HepG2 (cell line): ENCODE data around the gene RGS19. TPM values are rescaled to one million over a fixed set of nuclear protein-coding genes. Genes with fewer than 3 reads are reported as not detected.
A peak's percentile ranks its signal among the peaks of the same experiment; 100 is the strongest.

Experiments used
- CENPT ChIP-seq: sonication (generic); formaldehyde crosslinking; IDR thresholded peaks from 2 replicates; pipeline ENCODE4 v1.8.0; 2022; ENCODE audit warnings: low read depth, mild to moderate bottlenecking, moderate library complexity, missing genetic modification reagents
- MNT ChIP-seq: fragments of 450-650 bp; IDR thresholded peaks from 2 replicates; pipeline ENCODE4 v1.6.1; 2016
- NR2F1 ChIP-seq, 2 experiments: fragments of 450-650 bp in 1 of 2; formaldehyde crosslinking in 1 of 2; IDR thresholded peaks; 2 replicates each; pipeline versions ENCODE4 v1.5.0 to v1.6.1; 2016 to 2020; ENCODE audit warnings: mild to moderate bottlenecking in 1 of 2, missing compliant biosample characterization in 1 of 2, missing genetic modification reagents in 1 of 2, moderate library complexity in 1 of 2
- PATZ1 ChIP-seq: sonication (generic); formaldehyde crosslinking; IDR thresholded peaks from 2 replicates; pipeline ENCODE4 v1.4.0; 2020; ENCODE audit warnings: missing genetic modification reagents
- PPARG ChIP-seq: conservative IDR thresholded peaks from 2 replicates; pipeline ENCODE4 v1.6.1; 2016; ENCODE audit warnings: missing biosample characterization, missing genetic modification reagents
- RXRB ChIP-seq: IDR thresholded peaks from 2 replicates; pipeline ENCODE4 v1.6.1; 2016; ENCODE audit warnings: borderline replicate concordance, missing genetic modification reagents, missing compliant biosample characterization
- TARDBP ChIP-seq: sonication (generic); formaldehyde crosslinking; IDR thresholded peaks from 2 replicates; pipeline ENCODE4 v1.8.0; 2022; ENCODE audit warnings: mild to moderate bottlenecking, missing genetic modification reagents
- ZNF12 ChIP-seq: sonication (generic); formaldehyde crosslinking; IDR thresholded peaks from 2 replicates; pipeline ENCODE4 v1.5.0; 2020; ENCODE audit warnings: missing genetic modification reagents
- ZNF282 ChIP-seq: fragments of 450-650 bp; IDR thresholded peaks from 2 replicates; pipeline ENCODE4 v1.6.1; 2018; ENCODE audit not compliant: partially characterized antibody
- ZNF510 ChIP-seq: sonication (generic); formaldehyde crosslinking; IDR thresholded peaks from 2 replicates; pipeline ENCODE4 v1.4.0; 2020; ENCODE audit warnings: low read depth, mild to moderate bottlenecking, missing genetic modification reagents
- ZNF572 ChIP-seq: sonication (generic); formaldehyde crosslinking; IDR thresholded peaks from 2 replicates; pipeline ENCODE4 v1.5.1; 2020; ENCODE audit warnings: mild to moderate bottlenecking, missing genetic modification reagents
- polyA plus RNA-seq, 8 experiments: library from polyadenylated mRNA; depleted of rRNA in 3 of 8; stranded (reverse) in 7 of 8; unstranded in 1 of 8; fragments of >200 nt; fragmentation: Illumina TruSeq in 4 of 8; extraction: Trizol in 4 of 8; gene quantifications; 2 replicates each; pipeline versions ENCODE4 v1.2.1 to v1.2.3, GENCODE V29; 2011 to 2016; ENCODE audit warnings: low read depth in 4 of 8, missing spikeins in 1 of 8, mixed read lengths in 1 of 8; ENCODE audit not compliant: insufficient read depth in 1 of 8
- total RNA-seq, 5 experiments: library from RNA; depleted of rRNA; stranded (reverse); fragments of >200 nt; fragmentation: Illumina TruSeq; extraction: Trizol; gene quantifications; 2 replicates each; pipeline ENCODE4 v1.2.3, GENCODE V29; 2016; ENCODE audit warnings: low read depth in 1 of 5
- TF ChIP-seq, protein P1 (sequence below): sonication (generic); formaldehyde crosslinking; IDR thresholded peaks from 2 replicates; pipeline ENCODE4 v1.4.0; 2020; ENCODE audit warnings: missing genetic modification reagents
- TF ChIP-seq, protein P2 (sequence below), 2 experiments: fragments of 450-650 bp in 1 of 2; sonication (generic) in 1 of 2; formaldehyde crosslinking in 1 of 2; IDR thresholded peaks; 2 replicates each; pipeline versions ENCODE4 v1.6.1 to v1.8.0; 2016 to 2022; ENCODE audit warnings: antibody characterized with exemption in 1 of 2, mild to moderate bottlenecking in 1 of 2, missing genetic modification reagents in 1 of 2

The RGS19 gene
- total and polyA plus RNA-seq, 2 of the 13 experiments (the other 11 are each of a cell fraction or from before 2014, with no cell fraction given) = 10.7 to 11.9 TPM

- no peak for TF ChIP-seq MNT
- TF ChIP-seq CENPT (CRISPR knock-in tag) = no peak
- TF ChIP-seq, protein P1, sequence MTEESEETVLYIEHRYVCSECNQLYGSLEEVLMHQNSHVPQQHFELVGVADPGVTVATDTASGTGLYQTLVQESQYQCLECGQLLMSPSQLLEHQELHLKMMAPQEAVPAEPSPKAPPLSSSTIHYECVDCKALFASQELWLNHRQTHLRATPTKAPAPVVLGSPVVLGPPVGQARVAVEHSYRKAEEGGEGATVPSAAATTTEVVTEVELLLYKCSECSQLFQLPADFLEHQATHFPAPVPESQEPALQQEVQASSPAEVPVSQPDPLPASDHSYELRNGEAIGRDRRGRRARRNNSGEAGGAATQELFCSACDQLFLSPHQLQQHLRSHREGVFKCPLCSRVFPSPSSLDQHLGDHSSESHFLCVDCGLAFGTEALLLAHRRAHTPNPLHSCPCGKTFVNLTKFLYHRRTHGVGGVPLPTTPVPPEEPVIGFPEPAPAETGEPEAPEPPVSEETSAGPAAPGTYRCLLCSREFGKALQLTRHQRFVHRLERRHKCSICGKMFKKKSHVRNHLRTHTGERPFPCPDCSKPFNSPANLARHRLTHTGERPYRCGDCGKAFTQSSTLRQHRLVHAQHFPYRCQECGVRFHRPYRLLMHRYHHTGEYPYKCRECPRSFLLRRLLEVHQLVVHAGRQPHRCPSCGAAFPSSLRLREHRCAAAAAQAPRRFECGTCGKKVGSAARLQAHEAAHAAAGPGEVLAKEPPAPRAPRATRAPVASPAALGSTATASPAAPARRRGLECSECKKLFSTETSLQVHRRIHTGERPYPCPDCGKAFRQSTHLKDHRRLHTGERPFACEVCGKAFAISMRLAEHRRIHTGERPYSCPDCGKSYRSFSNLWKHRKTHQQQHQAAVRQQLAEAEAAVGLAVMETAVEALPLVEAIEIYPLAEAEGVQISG (CRISPR knock-in tag) = peak; percentile 59
- no peak for TF ChIP-seq ZNF282
- TF ChIP-seq ZNF12 (CRISPR knock-in tag) = no peak
- no peak for TF ChIP-seq ZNF572 (CRISPR knock-in tag)
- peak; percentile 58; the same call in 1 of the 2 replicates for TF ChIP-seq PATZ1 (CRISPR knock-in tag)
- no peak for TF ChIP-seq PPARG
- TF ChIP-seq, protein P2, sequence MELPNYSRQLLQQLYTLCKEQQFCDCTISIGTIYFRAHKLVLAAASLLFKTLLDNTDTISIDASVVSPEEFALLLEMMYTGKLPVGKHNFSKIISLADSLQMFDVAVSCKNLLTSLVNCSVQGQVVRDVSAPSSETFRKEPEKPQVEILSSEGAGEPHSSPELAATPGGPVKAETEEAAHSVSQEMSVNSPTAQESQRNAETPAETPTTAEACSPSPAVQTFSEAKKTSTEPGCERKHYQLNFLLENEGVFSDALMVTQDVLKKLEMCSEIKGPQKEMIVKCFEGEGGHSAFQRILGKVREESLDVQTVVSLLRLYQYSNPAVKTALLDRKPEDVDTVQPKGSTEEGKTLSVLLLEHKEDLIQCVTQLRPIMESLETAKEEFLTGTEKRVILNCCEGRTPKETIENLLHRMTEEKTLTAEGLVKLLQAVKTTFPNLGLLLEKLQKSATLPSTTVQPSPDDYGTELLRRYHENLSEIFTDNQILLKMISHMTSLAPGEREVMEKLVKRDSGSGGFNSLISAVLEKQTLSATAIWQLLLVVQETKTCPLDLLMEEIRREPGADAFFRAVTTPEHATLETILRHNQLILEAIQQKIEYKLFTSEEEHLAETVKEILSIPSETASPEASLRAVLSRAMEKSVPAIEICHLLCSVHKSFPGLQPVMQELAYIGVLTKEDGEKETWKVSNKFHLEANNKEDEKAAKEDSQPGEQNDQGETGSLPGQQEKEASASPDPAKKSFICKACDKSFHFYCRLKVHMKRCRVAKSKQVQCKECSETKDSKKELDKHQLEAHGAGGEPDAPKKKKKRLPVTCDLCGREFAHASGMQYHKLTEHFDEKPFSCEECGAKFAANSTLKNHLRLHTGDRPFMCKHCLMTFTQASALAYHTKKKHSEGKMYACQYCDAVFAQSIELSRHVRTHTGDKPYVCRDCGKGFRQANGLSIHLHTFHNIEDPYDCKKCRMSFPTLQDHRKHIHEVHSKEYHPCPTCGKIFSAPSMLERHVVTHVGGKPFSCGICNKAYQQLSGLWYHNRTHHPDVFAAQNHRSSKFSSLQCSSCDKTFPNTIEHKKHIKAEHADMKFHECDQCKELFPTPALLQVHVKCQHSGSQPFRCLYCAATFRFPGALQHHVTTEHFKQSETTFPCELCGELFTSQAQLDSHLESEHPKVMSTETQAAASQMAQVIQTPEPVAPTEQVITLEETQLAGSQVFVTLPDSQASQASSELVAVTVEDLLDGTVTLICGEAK (IDR thresholded peaks at IDR 0.05) = no peak
- TF ChIP-seq, protein P2 (CRISPR knock-in tag; IDR thresholded peaks at IDR 0.05) = 0 out of 2 replicates have a peak, but pooled peaks have one; percentile 11
- TF ChIP-seq ZNF510 (CRISPR knock-in tag) = no peak
- no peak for TF ChIP-seq NR2F1 (CRISPR knock-in tag; IDR thresholded peaks at IDR 0.05)
- no peak for TF ChIP-seq TARDBP
- TF ChIP-seq RXRB = no peak; the same call in 1 of the 2 replicates
Measured at GRCh38 chr20:64069614-64070243, 9.6 kb downstream of the RGS19 start (continued).
